K562 (cell line): ENCODE measurements around the gene PRKAA1. TPM values are rescaled to one million over a fixed set of nuclear protein-coding genes. Genes with fewer than 3 reads are reported as not detected.

Experiments
- polyA plus RNA-seq, 8 experiments: library from polyadenylated mRNA; depleted of rRNA in 4 of 8; stranded (reverse) in 5 of 8; unstranded in 3 of 8; fragments of >200 nt; fragmentation: Nextera tagmentation in 2 of 8; fragmentation: Illumina TruSeq in 1 of 8; extraction: Ambion mirVana in 2 of 8; extraction: Trizol in 1 of 8; gene quantifications; 2 replicates each; pipeline versions ENCODE4 v1.2.1 to v1.2.3, GENCODE V29; 2011 to 2014; ENCODE audit warnings: inconsistent platforms in 1 of 8, missing spikeins in 1 of 8
- small RNA-seq: library from RNA; depleted of rRNA; stranded (forward); fragments of <200 nt; gene quantifications from one replicate; pipeline ENCODE3, GENCODE V24; 2014
- total RNA-seq, 7 experiments: library from RNA; depleted of rRNA in 6 of 7; stranded (reverse); fragments of >200 nt in 6 of 7; fragmentation: Illumina TruSeq in 2 of 7; extraction: Trizol in 2 of 7; gene quantifications; 2 replicates each; pipeline versions ENCODE4 v1.2.1 to v1.2.3, GENCODE V29; 2011 to 2021; ENCODE audit warnings: low replicate concordance in 1 of 7

Gene PRKAA1
- total and polyA plus RNA-seq, 9 of the 15 experiments (the other 6 are each of a cell fraction or from before 2014, with no cell fraction given) = 24.5 to 84.0 (median 51.4) TPM

Small RNA genes lying within 50 kb of the gene (small RNA-seq; reads per million reads assigned to genes)
- gene RF00191 = not detected
- 318 reads per million, percentile 99 among the genes with 10 or more reads in this experiment for gene SNORD72

Other genes with a start within 250 kb of the PRKAA1 start
- gene PTGER4, start 118.5 kb downstream of the PRKAA1 start, total RNA-seq (2014; rRNA removed) = not detected in 2 replicates
- gene PTGER4, start 118.5 kb downstream of the PRKAA1 start, total RNA-seq (2014; rRNA removed; fragmentation: Illumina TruSeq; extraction: Trizol) = not detected in 2 replicates
- not detected in 2 replicates for gene PTGER4, start 118.5 kb downstream of the PRKAA1 start, total RNA-seq (2015; rRNA removed; fragmentation: Illumina TruSeq; extraction: Trizol)
- gene PTGER4, start 118.5 kb downstream of the PRKAA1 start, total RNA-seq (2021) = 0.11 and 0.31 TPM in 2 replicates
- not detected in 2 replicates for gene PTGER4, start 118.5 kb downstream of the PRKAA1 start, polyA plus RNA-seq (2011; rRNA removed)
- not detected in 2 replicates for gene PTGER4, start 118.5 kb downstream of the PRKAA1 start, polyA plus RNA-seq (2014; fragmentation: Illumina TruSeq; extraction: Trizol)
- not detected for gene PTGER4, start 118.5 kb downstream of the PRKAA1 start, polyA plus RNA-seq (2014; fragmentation: Nextera tagmentation; extraction: Ambion mirVana)
- not detected in 2 replicates for gene PTGER4, start 118.5 kb downstream of the PRKAA1 start, polyA plus RNA-seq (2014; rRNA removed)
- gene TTC33, start 42.4 kb downstream of the PRKAA1 start, total RNA-seq (2014; rRNA removed) = 9.3 and 21.6 TPM in 2 replicates
- 21.7 and 25.8 TPM in 2 replicates for gene TTC33, start 42.4 kb downstream of the PRKAA1 start, total RNA-seq (2014; rRNA removed; fragmentation: Illumina TruSeq; extraction: Trizol)
- gene TTC33, start 42.4 kb downstream of the PRKAA1 start, total RNA-seq (2015; rRNA removed; fragmentation: Illumina TruSeq; extraction: Trizol) = 21.6 and 21.9 TPM in 2 replicates
- 11.5 and 12.1 TPM in 2 replicates for gene TTC33, start 42.4 kb downstream of the PRKAA1 start, total RNA-seq (2021)
- gene TTC33, start 42.4 kb downstream of the PRKAA1 start, polyA plus RNA-seq (2011; rRNA removed) = 9.1 and 13.3 TPM in 2 replicates
- gene TTC33, start 42.4 kb downstream of the PRKAA1 start, polyA plus RNA-seq (2014; fragmentation: Illumina TruSeq; extraction: Trizol) = 18.2 and 18.9 TPM in 2 replicates
- gene TTC33, start 42.4 kb downstream of the PRKAA1 start, polyA plus RNA-seq (2014; fragmentation: Nextera tagmentation; extraction: Ambion mirVana) = 10 to 100 TPM; 21.1 to 24.9 TPM
- gene TTC33, start 42.4 kb downstream of the PRKAA1 start, polyA plus RNA-seq (2014; rRNA removed) = 11.9 and 13.5 TPM in 2 replicates
- gene RPL37, start 36.8 kb upstream of the PRKAA1 start, total RNA-seq (2014; rRNA removed) = 5,204 and 7,963 TPM in 2 replicates
- 3,395 and 3,802 TPM in 2 replicates for gene RPL37, start 36.8 kb upstream of the PRKAA1 start, total RNA-seq (2014; rRNA removed; fragmentation: Illumina TruSeq; extraction: Trizol)
- gene RPL37, start 36.8 kb upstream of the PRKAA1 start, total RNA-seq (2015; rRNA removed; fragmentation: Illumina TruSeq; extraction: Trizol) = 4,310 and 4,463 TPM in 2 replicates
- gene RPL37, start 36.8 kb upstream of the PRKAA1 start, total RNA-seq (2021) = 2,342 and 2,650 TPM in 2 replicates
- 6,044 and 6,139 TPM in 2 replicates for gene RPL37, start 36.8 kb upstream of the PRKAA1 start, polyA plus RNA-seq (2011; rRNA removed)
- 4,091 and 6,277 TPM in 2 replicates for gene RPL37, start 36.8 kb upstream of the PRKAA1 start, polyA plus RNA-seq (2014; fragmentation: Illumina TruSeq; extraction: Trizol)
- 1,000 to 10,000 TPM; 2,628 to 3,207 TPM for gene RPL37, start 36.8 kb upstream of the PRKAA1 start, polyA plus RNA-seq (2014; fragmentation: Nextera tagmentation; extraction: Ambion mirVana)
- 4,956 and 6,483 TPM in 2 replicates for gene RPL37, start 36.8 kb upstream of the PRKAA1 start, polyA plus RNA-seq (2014; rRNA removed)
- gene CARD6, start 43.0 kb upstream of the PRKAA1 start, total RNA-seq (2014; rRNA removed) = 3.5 and 3.9 TPM in 2 replicates
- gene CARD6, start 43.0 kb upstream of the PRKAA1 start, total RNA-seq (2014; rRNA removed; fragmentation: Illumina TruSeq; extraction: Trizol) = 7.3 and 9.0 TPM in 2 replicates
- gene CARD6, start 43.0 kb upstream of the PRKAA1 start, total RNA-seq (2015; rRNA removed; fragmentation: Illumina TruSeq; extraction: Trizol) = 6.0 and 6.3 TPM in 2 replicates
- 5.2 and 5.9 TPM in 2 replicates for gene CARD6, start 43.0 kb upstream of the PRKAA1 start, total RNA-seq (2021)
- gene CARD6, start 43.0 kb upstream of the PRKAA1 start, polyA plus RNA-seq (2011; rRNA removed) = 3.5 and 7.4 TPM in 2 replicates
- gene CARD6, start 43.0 kb upstream of the PRKAA1 start, polyA plus RNA-seq (2014; fragmentation: Illumina TruSeq; extraction: Trizol) = 7.4 and 8.3 TPM in 2 replicates
- gene CARD6, start 43.0 kb upstream of the PRKAA1 start, polyA plus RNA-seq (2014; fragmentation: Nextera tagmentation; extraction: Ambion mirVana) = 1 to 10 TPM; 3.7 to 4.1 TPM
- gene CARD6, start 43.0 kb upstream of the PRKAA1 start, polyA plus RNA-seq (2014; rRNA removed) = 4.5 and 5.8 TPM in 2 replicates
- gene C7, start 111.1 kb upstream of the PRKAA1 start, total RNA-seq (2014; rRNA removed) = not detected in 2 replicates
- not detected in 2 replicates for gene C7, start 111.1 kb upstream of the PRKAA1 start, total RNA-seq (2014; rRNA removed; fragmentation: Illumina TruSeq; extraction: Trizol)
- gene C7, start 111.1 kb upstream of the PRKAA1 start, total RNA-seq (2015; rRNA removed; fragmentation: Illumina TruSeq; extraction: Trizol) = not detected in 2 replicates
- gene C7, start 111.1 kb upstream of the PRKAA1 start, total RNA-seq (2021) = 0.82 and 1.5 TPM in 2 replicates
- gene C7, start 111.1 kb upstream of the PRKAA1 start, polyA plus RNA-seq (2011; rRNA removed) = not detected in 2 replicates
- gene C7, start 111.1 kb upstream of the PRKAA1 start, polyA plus RNA-seq (2014; fragmentation: Illumina TruSeq; extraction: Trizol) = not detected in 2 replicates
- gene C7, start 111.1 kb upstream of the PRKAA1 start, polyA plus RNA-seq (2014; fragmentation: Nextera tagmentation; extraction: Ambion mirVana) = not detected
- not detected in 2 replicates for gene C7, start 111.1 kb upstream of the PRKAA1 start, polyA plus RNA-seq (2014; rRNA removed)